H1 (cell line): ENCODE results near the gene CCL5.

ENCODE experiments used
- EP300 ChIP-seq, 2 experiments: IDR thresholded peaks; 1 replicate in 1 of 2; 2 replicates in 1 of 2; pipeline ENCODE4 v1.6.1; 2011 to 2012; ENCODE audit warnings: low read depth in 2 of 2, low read length in 2 of 2, mild to moderate bottlenecking in 2 of 2, borderline replicate concordance in 1 of 2, inconsistent platforms in 1 of 2, moderate library complexity in 1 of 2
- EZH2 ChIP-seq: fragments of 200-600 bp; sonication (generic); IDR thresholded peaks from 2 replicates; pipeline ENCODE4 v1.7.1; 2012; ENCODE audit warnings: low read depth, mild to moderate bottlenecking, moderate library complexity, low read length, inconsistent platforms; ENCODE audit not compliant: severe bottlenecking
- KDM5A ChIP-seq: fragments of 200-600 bp; IDR thresholded peaks from 2 replicates; pipeline ENCODE4 v1.7.1; 2012; ENCODE audit warnings: mild to moderate bottlenecking, low read length, inconsistent platforms, mixed read lengths
- MAFK ChIP-seq: IDR thresholded peaks from 2 replicates; pipeline ENCODE4 v1.6.1; 2012; ENCODE audit warnings: low read depth, mild to moderate bottlenecking, improper control_type of control experiment, low read length
- POLR2A ChIP-seq, 2 experiments: IDR thresholded peaks; 1 replicate in 1 of 2; 2 replicates in 1 of 2; pipeline ENCODE4 v1.6.1; 2011; ENCODE audit warnings: low read depth in 2 of 2, low read length in 2 of 2, mild to moderate bottlenecking in 2 of 2; ENCODE audit errors: control extremely low read depth in 1 of 2
- POLR2AphosphoS5 ChIP-seq: IDR thresholded peaks from 2 replicates; pipeline ENCODE4 v1.6.1; 2011; ENCODE audit warnings: low read depth, low read length
- RFX5 ChIP-seq: IDR thresholded peaks from 2 replicates; pipeline ENCODE4 v1.6.1; 2011; ENCODE audit warnings: low read depth, low read length, improper control_type of control experiment, borderline replicate concordance
- SIN3A ChIP-seq, 2 experiments: IDR thresholded peaks in 1 of 2; conservative IDR thresholded peaks in 1 of 2; 2 replicates each; pipeline ENCODE4 v1.6.1; 2011 to 2012; ENCODE audit warnings: low read length in 2 of 2, improper control_type of control experiment in 1 of 2, low read depth in 1 of 2, mild to moderate bottlenecking in 1 of 2
- TAF1 ChIP-seq: IDR thresholded peaks from 2 replicates; pipeline ENCODE4 v1.6.1; 2011; ENCODE audit warnings: mild to moderate bottlenecking, low read depth, low read length
- TEAD4 ChIP-seq: IDR thresholded peaks from 2 replicates; pipeline ENCODE4 v1.6.1; 2012; ENCODE audit warnings: low read depth, low read length, inconsistent platforms, mixed read lengths
- TF ChIP-seq, protein P1 (sequence below), 3 experiments: IDR thresholded peaks; 1 replicate in 2 of 3; 2 replicates in 1 of 3; pipeline versions ENCODE4 v1.5.1 to v1.6.1; 2011; ENCODE audit warnings: low read length in 3 of 3, mild to moderate bottlenecking in 3 of 3, inconsistent platforms in 2 of 3, low read depth in 1 of 3, moderate library complexity in 1 of 3; ENCODE audit not compliant: insufficient read depth in 1 of 3; ENCODE audit errors: control extremely low read depth in 1 of 3

DNA sequence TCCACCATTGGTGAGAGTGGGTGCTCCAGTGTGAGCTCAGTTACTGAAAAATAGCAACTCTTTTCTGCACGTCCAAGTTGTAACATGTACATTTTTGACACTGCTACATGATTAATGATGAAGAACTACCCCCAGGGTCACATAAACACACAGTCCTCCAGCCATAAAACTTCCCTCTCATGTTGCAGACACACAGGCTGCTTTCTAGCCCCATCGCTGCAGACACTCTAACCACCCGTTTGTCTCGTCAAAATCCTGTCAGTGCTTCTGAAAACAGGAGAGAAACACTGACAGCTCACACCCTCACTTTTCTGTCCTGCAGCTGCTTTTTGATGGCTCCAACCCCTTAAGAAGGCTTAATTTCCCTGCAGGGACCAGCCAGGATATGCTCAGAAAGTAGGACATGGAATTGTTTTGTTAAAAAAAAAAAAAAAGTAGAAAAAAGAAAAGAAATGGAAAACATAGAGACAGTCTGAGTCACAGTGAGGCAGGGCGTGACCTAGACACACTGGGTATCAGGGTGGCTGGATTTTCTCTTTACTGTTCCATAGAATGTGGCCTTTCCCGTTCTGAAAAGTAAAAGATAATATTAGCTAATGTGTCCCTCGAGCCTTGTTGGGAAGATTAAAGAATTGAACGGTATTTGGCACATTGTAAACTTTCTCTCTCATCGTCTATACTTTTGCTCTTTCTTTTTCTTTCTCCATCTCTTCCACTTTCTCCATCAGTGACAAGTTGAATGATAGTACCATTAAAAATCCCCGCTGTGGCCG, 20.7 kb upstream of the CCL5 start:
- TF ChIP-seq KDM5A, result no peak
- TF ChIP-seq EP300 (IDR thresholded peaks at IDR 0.05; ENCODE audit: borderline replicate concordance in 1 of 2, low read depth in 2 of 2, low read length in 2 of 2), result no peak
- TF ChIP-seq SIN3A (conservative IDR thresholded peaks at IDR 0.05 in 1 of 2, IDR thresholded peaks at IDR 0.05 in 1 of 2; ENCODE audit: low read depth in 1 of 2, low read length in 2 of 2), result no peak
- TF ChIP-seq RFX5, result no peak
- TF ChIP-seq POLR2A (IDR thresholded peaks at IDR 0.05; ENCODE audit: control extremely low read depth in 1 of 2, low read depth in 2 of 2, low read length in 2 of 2), result no peak
- TF ChIP-seq MAFK, result no peak
- TF ChIP-seq POLR2AphosphoS5, result no peak
- TF ChIP-seq, protein P1, sequence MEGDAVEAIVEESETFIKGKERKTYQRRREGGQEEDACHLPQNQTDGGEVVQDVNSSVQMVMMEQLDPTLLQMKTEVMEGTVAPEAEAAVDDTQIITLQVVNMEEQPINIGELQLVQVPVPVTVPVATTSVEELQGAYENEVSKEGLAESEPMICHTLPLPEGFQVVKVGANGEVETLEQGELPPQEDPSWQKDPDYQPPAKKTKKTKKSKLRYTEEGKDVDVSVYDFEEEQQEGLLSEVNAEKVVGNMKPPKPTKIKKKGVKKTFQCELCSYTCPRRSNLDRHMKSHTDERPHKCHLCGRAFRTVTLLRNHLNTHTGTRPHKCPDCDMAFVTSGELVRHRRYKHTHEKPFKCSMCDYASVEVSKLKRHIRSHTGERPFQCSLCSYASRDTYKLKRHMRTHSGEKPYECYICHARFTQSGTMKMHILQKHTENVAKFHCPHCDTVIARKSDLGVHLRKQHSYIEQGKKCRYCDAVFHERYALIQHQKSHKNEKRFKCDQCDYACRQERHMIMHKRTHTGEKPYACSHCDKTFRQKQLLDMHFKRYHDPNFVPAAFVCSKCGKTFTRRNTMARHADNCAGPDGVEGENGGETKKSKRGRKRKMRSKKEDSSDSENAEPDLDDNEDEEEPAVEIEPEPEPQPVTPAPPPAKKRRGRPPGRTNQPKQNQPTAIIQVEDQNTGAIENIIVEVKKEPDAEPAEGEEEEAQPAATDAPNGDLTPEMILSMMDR (IDR thresholded peaks at IDR 0.05; ENCODE audit: control extremely low read depth in 1 of 3, insufficient read depth in 1 of 3, low read depth in 1 of 3, low read length in 3 of 3), result no peak
- TF ChIP-seq TEAD4, result no peak
- TF ChIP-seq EZH2, result no peak
- TF ChIP-seq TAF1, result no peak
